ENCODE measurements around the gene SSH2. TPM values are rescaled to one million over a fixed set of nuclear protein-coding genes. Genes with fewer than 3 reads are reported as not detected.

Gene SSH2
- total and polyA plus RNA-seq, 4 donors: 7.5 to 14.1 (median 11.2) TPM

DNA sequence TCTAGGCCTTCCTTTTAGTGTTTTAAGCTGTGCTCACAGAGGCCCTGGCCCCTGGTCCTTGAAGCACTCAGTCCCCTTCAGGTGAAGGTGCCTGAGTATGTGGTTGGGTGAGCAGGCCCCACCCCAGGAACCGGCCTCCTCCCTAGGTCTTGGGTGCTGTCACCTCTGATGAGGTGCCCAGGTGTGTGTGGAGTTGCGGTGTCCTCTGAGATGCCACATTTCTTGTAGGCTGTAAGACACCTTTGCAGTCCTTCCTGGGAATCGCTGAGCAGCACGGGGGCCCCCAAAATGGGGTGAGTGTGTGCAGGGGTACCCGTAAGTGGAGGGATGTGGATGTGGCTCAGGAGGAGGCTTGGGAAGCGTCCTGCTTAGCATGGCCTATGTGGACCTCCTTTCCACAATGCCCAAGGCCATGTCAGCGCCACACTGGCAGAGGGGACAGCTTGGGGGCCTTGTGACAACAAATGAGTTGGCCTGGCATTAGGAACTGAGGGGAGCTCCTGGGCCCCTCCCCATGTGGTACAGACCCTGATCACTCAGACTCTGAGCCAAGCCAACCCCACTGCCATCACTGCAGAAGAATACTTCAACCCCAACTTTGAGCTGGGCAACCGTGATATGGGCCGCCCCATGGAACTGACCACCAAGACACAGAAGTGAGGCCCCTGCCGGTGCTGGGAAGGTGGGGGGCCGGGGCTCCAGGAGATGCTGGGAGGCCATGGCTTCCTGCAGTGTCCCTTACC is 318.5 kb downstream of the SSH2 start (continued):
- TF ChIP-seq, protein P1, sequence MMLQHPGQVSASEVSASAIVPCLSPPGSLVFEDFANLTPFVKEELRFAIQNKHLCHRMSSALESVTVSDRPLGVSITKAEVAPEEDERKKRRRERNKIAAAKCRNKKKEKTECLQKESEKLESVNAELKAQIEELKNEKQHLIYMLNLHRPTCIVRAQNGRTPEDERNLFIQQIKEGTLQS (IDR thresholded peaks at IDR 0.05): no peak
- TF ChIP-seq, protein P2, sequence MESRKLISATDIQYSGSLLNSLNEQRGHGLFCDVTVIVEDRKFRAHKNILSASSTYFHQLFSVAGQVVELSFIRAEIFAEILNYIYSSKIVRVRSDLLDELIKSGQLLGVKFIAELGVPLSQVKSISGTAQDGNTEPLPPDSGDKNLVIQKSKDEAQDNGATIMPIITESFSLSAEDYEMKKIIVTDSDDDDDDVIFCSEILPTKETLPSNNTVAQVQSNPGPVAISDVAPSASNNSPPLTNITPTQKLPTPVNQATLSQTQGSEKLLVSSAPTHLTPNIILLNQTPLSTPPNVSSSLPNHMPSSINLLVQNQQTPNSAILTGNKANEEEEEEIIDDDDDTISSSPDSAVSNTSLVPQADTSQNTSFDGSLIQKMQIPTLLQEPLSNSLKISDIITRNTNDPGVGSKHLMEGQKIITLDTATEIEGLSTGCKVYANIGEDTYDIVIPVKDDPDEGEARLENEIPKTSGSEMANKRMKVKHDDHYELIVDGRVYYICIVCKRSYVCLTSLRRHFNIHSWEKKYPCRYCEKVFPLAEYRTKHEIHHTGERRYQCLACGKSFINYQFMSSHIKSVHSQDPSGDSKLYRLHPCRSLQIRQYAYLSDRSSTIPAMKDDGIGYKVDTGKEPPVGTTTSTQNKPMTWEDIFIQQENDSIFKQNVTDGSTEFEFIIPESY (IDR thresholded peaks at IDR 0.05): no peak

DNA sequence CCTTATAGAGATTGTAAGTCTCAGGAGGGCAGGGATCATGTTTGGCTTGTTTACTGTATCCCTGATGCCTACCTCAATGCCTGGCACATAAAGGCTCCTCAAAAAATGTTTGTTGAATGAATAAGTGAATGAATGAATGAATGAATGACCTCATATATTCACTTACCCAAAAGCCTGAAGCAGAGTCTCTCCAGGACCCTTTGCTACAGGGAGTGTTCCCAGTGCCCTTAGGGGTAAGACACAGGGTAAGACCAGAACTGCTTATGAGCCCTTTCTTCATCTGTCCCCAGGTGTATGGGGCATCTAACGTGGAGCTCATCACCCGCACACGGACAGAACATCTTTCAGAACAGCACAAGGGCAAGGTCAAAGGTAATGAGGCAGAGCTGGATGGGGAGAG is 319.6 kb downstream of the SSH2 start:
- no peaks in the 10 kb centered on the region for H3K9me3 ChIP-seq (ENCODE audit: control insufficient read depth in 4 of 4, low read length in 3 of 4)
- 82% methylated on average over 3 of the region's 3 CpGs for WGBS
- no peak for DNase-seq (ENCODE audit: low spot score)
- H3K27ac ChIP-seq (ENCODE audit: low read depth in 1 of 2, low read length in 2 of 2): no peak overlapping the region
- peaks cover 0 to 5% (median 1%) of the 10 kb centered on the region in 4 donors for H3K27me3 ChIP-seq (ENCODE audit: control insufficient read depth in 4 of 4, insufficient read depth in 4 of 4, low read length in 3 of 4)
- TF ChIP-seq, protein P3, sequence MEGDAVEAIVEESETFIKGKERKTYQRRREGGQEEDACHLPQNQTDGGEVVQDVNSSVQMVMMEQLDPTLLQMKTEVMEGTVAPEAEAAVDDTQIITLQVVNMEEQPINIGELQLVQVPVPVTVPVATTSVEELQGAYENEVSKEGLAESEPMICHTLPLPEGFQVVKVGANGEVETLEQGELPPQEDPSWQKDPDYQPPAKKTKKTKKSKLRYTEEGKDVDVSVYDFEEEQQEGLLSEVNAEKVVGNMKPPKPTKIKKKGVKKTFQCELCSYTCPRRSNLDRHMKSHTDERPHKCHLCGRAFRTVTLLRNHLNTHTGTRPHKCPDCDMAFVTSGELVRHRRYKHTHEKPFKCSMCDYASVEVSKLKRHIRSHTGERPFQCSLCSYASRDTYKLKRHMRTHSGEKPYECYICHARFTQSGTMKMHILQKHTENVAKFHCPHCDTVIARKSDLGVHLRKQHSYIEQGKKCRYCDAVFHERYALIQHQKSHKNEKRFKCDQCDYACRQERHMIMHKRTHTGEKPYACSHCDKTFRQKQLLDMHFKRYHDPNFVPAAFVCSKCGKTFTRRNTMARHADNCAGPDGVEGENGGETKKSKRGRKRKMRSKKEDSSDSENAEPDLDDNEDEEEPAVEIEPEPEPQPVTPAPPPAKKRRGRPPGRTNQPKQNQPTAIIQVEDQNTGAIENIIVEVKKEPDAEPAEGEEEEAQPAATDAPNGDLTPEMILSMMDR (IDR thresholded peaks at IDR 0.05; ENCODE audit: low read depth, low read length, missing input control): no peak
- no peak for TF ChIP-seq HNF4G (IDR thresholded peaks at IDR 0.05)
- no peak overlapping the region for H3K4me3 ChIP-seq (ENCODE audit: low read depth in 1 of 3, low read length in 3 of 3)
- H3K4me1 ChIP-seq (ENCODE audit: control insufficient read depth in 4 of 4, insufficient read depth in 4 of 4, low read length in 3 of 4): peaks cover 8 to 21% (median 15%) of the 10 kb centered on the region in 4 donors
- no peak overlapping the region for H3K9ac ChIP-seq (ENCODE audit: low read depth in 1 of 2, low read length in 2 of 2)
- H3K36me3 ChIP-seq (ENCODE audit: control insufficient read depth in 4 of 4, insufficient read depth in 3 of 4, low read depth in 1 of 4, low read length in 3 of 4): no peaks in the 10 kb centered on the region

DNA sequence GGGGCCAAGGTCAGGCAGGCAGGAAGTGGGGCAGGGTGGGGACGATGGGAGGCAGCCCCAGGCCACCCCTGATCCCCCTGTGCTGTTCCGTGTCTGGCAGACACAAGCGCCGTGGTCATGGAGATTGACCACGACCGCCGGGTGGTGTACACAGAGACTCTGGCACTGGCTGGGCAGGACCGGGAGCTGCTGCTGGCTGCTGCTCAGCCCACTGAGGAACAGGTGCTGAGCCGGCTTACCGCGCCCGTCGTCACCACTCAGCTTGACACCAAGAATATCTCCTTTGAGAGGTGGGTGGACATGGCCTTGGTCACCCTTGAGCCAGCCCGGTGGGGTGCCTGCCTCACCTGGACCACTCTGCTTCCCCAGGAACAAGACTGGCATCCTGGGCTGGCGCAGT is 321.0 kb downstream of the SSH2 start:
- Histone ChIP-seq H3K4me1 (ENCODE audit: control insufficient read depth in 4 of 4, insufficient read depth in 4 of 4, low read length in 3 of 4) (peaks cover 6 to 12% (median 10%) of the 10 kb centered on the region in 4 donors), H3K36me3 (ENCODE audit: control insufficient read depth in 4 of 4, insufficient read depth in 3 of 4, low read depth in 1 of 4, low read length in 3 of 4) (no peaks in the 10 kb centered on the region), H3K4me3 (ENCODE audit: low read depth in 1 of 3, low read length in 3 of 3) (no peak overlapping the region), H3K27me3 (ENCODE audit: control insufficient read depth in 4 of 4, insufficient read depth in 4 of 4, low read length in 3 of 4) (peaks cover 0 to 2% (median 0%) of the 10 kb centered on the region in 4 donors), H3K9ac (ENCODE audit: low read depth in 1 of 2, low read length in 2 of 2) (no peak overlapping the region), H3K9me3 (ENCODE audit: control insufficient read depth in 4 of 4, low read length in 3 of 4) (no peaks in the 10 kb centered on the region), H3K27ac (ENCODE audit: low read depth in 1 of 2, low read length in 2 of 2) (no peak overlapping the region)
- no peak for DNase-seq (ENCODE audit: low spot score)
- whole genome bisulfite sequencing: 92% methylated on average over 15 of the region's 15 CpGs
- no peak for TF ChIP-seq EGR1 (IDR thresholded peaks at IDR 0.05; ENCODE audit: low read depth in 2 of 2)
- TF ChIP-seq, protein P4, sequence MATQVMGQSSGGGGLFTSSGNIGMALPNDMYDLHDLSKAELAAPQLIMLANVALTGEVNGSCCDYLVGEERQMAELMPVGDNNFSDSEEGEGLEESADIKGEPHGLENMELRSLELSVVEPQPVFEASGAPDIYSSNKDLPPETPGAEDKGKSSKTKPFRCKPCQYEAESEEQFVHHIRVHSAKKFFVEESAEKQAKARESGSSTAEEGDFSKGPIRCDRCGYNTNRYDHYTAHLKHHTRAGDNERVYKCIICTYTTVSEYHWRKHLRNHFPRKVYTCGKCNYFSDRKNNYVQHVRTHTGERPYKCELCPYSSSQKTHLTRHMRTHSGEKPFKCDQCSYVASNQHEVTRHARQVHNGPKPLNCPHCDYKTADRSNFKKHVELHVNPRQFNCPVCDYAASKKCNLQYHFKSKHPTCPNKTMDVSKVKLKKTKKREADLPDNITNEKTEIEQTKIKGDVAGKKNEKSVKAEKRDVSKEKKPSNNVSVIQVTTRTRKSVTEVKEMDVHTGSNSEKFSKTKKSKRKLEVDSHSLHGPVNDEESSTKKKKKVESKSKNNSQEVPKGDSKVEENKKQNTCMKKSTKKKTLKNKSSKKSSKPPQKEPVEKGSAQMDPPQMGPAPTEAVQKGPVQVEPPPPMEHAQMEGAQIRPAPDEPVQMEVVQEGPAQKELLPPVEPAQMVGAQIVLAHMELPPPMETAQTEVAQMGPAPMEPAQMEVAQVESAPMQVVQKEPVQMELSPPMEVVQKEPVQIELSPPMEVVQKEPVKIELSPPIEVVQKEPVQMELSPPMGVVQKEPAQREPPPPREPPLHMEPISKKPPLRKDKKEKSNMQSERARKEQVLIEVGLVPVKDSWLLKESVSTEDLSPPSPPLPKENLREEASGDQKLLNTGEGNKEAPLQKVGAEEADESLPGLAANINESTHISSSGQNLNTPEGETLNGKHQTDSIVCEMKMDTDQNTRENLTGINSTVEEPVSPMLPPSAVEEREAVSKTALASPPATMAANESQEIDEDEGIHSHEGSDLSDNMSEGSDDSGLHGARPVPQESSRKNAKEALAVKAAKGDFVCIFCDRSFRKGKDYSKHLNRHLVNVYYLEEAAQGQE (IDR thresholded peaks at IDR 0.05): no peak
- no peak for TF ChIP-seq NR2F2 (IDR thresholded peaks at IDR 0.05)
- TF ChIP-seq HNF4G (IDR thresholded peaks at IDR 0.05): no peak
- TF ChIP-seq, protein P2 (IDR thresholded peaks at IDR 0.05): no peak
- TF ChIP-seq, protein P3 (IDR thresholded peaks at IDR 0.05; ENCODE audit: low read depth, low read length, missing input control): no peak
- TF ChIP-seq SP1 (IDR thresholded peaks at IDR 0.05): no peak
- TF ChIP-seq RXRA (IDR thresholded peaks at IDR 0.05): no peak
- no peak for TF ChIP-seq TAF1 (conservative IDR thresholded peaks at IDR 0.05)
- TF ChIP-seq JUND (IDR thresholded peaks at IDR 0.05): no peak
- no peak for TF ChIP-seq RAD21 (IDR thresholded peaks at IDR 0.05)
- TF ChIP-seq HNF4A (conservative IDR thresholded peaks at IDR 0.05): no peak
- no peak for TF ChIP-seq GABPA (IDR thresholded peaks at IDR 0.05 in 1 of 2, conservative IDR thresholded peaks at IDR 0.05 in 1 of 2)
- TF ChIP-seq, protein P5, sequence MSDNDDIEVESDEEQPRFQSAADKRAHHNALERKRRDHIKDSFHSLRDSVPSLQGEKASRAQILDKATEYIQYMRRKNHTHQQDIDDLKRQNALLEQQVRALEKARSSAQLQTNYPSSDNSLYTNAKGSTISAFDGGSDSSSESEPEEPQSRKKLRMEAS (IDR thresholded peaks at IDR 0.05): no peak
- TF ChIP-seq, protein P1 (IDR thresholded peaks at IDR 0.05): no peak
- no peak for TF ChIP-seq FOXA2 (IDR thresholded peaks at IDR 0.05)
